ENCODE measurements around the gene TMEM151A.

- TF ChIP-seq CTCF (IDR thresholded peaks at IDR 0.05) (no peak), POLR2AphosphoS5 (IDR thresholded peaks at IDR 0.05) (no peak), POLR2A (IDR thresholded peaks at IDR 0.05) (peak in 1 of 4 donors; percentile 23), EP300 (IDR thresholded peaks at IDR 0.05) (no peak)
Observed at GRCh38 chr11:66316849-66317251, 25.2 kb downstream of the TMEM151A start, which contains the start of gene CD248.
